Measurements from ENCODE around the gene POLR3G.

The POLR3G gene, protein sequence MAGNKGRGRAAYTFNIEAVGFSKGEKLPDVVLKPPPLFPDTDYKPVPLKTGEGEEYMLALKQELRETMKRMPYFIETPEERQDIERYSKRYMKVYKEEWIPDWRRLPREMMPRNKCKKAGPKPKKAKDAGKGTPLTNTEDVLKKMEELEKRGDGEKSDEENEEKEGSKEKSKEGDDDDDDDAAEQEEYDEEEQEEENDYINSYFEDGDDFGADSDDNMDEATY

DNA sequence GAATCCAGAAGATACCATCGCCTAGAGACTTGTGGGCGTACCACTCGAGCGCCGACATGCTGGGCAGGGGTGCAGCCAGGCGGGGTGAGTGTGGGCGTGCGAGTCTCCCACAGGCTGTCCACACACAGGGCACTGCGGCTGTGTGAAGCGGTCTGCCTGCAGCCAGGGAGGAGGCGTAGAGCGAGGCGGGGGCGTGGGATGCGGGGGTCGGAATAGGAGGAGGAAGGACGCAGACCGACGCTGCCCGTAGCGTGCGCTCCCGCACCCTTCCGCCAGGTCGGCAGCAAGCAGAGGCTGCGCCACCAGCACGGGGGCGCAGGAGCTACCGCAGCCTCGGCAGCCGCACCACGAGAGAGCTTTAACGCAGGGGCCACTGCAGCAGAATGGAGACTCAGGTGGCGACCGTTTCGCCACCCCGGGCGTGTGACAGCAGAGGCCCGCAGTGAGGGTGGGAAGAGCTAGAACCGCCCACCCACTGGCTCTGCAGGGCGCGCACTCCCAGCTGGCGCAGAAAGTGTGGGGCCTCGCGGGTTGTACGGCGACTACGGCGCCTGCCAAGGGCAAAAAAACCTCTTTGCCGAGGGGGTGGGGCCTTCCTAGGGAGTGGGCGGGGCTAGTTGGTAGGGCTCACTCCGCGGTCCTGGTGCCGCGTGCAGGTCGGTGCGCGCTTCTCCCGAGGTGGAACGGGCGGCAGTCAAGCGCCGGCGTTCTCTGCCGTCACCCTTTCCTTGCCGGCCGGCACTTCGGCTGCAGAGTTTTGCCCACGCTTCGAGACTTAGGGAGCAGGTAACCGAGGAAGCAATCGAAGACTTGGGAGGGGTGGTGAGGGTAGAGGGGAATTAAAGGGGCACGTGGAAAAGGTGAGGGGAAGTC is at the start of gene POLR3G, which contains the start of gene MBLAC2:
Gene POLR3G (plus strand): TSS at position 630 of the 873 bp plus-strand sequence. CDS start 10,704 bp downstream, outside the sequence.
Gene MBLAC2 (minus strand): TSS at position 537 of the 873 bp plus-strand sequence. CDS start 479 bp downstream, at position 58.
- DNase-seq (ENCODE audit: low read depth in 2 of 3, low spot score in 2 of 3) = peak; percentile 79 to 89 (median 84)

DNA sequence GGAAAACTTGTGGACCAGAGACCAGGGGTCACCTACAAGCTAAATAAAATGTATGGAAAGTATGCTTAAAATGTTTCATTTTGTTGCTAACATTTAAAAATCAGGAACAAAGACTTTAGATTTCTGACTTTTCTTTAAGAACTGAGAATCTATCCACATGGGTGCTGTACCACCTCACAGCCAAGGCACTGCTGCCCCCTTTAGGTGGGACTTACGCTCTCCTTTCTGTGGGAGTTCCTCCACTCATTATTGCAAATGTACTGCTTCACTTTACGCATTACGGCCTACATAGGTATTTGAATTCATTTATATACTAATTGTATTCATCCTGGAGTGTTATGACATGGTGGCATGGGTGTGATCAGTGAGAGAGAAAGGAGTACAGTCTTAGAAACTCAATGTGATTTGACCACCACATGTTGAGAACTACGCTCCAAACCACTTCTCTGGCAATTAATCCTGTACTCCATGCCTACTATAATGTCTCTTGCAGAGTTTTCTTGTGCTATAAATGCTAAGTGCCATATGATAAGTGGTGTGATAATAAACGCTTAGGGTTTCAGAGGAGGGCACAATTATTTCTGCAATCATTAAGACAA is 40.4 kb upstream of the POLR3G start:
- no peak for DNase-seq (ENCODE audit: low read depth in 2 of 3, low spot score in 2 of 3)

DNA sequence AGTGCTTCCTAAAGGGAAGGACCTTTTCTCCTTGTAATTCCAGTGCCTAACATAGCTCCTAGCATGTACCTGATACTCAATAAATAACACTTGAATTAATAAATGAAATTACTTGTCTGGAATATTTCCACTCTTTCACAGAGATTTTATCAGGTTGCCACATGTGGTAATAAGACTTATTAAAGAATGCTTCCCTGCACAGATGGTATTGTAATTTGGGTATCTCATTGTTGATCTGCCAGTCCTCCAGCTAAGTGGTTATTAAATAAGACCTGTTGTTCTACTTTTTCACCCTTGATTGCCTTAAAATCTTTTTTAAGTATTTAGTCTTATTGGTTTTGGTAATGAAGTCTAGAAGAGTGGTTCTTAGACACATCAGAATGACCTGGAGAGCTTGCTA is 37.0 kb upstream of the POLR3G start:
- no peak for DNase-seq (ENCODE audit: low read depth in 2 of 3, low spot score in 2 of 3)

DNA sequence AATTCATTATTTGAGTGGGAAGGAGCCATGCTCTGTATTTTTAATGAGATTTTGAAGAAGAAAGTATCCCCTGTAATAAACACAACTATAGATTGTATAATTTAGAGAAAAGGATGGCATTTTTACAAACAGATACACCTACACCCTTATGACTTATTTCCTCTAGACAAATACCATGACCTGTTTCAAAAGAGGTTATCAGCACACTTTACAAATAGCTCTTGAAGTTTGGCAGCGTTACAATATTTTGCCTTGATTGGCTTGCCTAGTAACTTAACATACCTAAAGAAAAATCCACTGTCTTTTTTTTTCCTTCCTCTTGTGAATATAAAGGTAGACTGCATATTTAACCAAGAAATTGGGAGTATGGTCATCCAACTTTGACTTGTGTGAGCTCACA is 36.6 kb upstream of the POLR3G start:
- DNase-seq (ENCODE audit: low read depth in 2 of 3, low spot score in 2 of 3) = no peak

DNA sequence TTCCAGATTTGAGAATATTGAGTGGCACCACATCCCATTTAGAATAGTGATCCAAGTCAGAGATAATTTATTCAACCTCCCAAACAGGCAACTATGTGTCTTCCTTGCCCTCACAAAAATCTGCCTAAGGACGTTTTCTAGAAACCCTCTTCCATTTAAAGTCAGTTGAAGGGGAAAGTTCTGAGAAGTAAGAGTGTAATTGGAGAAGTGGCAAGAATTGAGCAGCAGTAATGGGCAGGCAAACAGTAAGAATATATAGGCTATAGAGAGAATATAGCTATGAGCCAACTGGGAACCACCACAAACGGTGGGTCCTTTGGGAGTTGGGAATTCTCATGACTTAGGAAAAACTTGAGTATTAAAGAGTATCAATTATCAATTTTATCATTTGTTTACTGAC is 34.0 kb upstream of the POLR3G start:
- no peak for DNase-seq (ENCODE audit: low read depth in 2 of 3, low spot score in 2 of 3)

DNA sequence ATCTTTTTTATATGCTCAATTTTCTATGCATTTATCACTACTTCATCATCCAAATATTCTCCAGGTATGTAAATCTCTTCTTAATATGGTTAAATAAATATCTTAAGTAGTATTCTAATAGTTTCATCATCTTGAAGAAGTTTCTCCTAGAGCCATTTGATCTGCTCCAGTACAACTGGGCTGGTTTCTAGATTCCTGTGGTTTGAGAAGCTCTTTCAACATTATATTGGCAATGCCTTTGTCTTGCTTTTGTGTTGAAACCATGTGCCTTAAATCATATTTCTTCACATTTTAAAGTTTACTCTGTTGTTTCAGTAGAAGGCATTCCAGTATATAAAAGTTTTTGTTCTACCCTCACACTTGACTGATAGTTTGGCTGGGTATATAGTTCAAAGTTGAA is 27.7 kb upstream of the POLR3G start:
- no peak for DNase-seq (ENCODE audit: low read depth in 2 of 3, low spot score in 2 of 3)

DNA sequence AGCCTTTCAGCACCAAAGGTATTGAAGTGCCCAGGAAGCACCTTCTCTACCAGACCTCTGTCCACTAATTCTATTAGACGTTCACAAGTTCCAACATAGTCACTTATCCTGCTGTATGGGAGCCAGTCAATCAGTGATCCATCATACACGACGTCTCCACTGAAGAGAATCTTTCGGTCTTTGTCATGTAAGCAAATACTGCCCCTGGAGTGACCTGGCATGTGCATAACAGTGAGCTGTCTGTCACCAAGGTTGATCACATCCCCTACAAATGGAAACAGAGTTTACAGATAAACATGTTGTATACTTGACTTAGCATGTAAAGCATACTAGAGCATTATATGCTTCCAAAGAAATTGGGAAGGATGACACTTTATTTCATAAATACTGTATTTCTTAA is 13.4 kb upstream of the POLR3G start:
- DNase-seq (ENCODE audit: low read depth in 2 of 3, low spot score in 2 of 3) = no peak

DNA sequence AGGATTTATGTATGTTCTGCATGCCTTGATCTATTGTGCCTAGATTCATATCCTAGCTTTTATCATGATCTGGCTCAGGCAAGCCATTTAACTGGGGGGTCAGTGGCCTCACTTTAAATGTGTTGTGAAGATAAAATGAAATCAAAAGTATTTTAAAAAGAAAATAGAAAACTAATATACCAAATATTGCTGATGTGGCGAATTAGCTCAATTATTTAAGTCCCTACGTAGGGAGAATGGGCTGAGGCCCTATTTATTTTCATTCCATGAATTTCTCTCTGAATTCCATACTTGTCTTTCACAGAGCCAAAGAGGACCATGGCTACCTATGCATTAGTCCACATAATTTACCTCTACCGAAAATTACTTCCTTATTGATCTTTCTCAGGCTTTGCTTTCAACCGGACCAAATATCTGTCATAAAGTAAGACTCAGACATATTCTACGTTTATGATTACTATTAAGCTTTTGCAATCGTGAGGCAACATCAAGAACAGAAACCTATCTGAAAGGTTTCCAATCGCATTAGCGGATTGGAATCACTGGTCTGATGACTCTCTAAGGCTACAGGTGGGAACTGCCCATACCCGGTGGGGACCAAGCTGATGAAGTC is 1.8 kb upstream of the POLR3G start:
- no peak for DNase-seq (ENCODE audit: low read depth in 2 of 3, low spot score in 2 of 3)

DNA sequence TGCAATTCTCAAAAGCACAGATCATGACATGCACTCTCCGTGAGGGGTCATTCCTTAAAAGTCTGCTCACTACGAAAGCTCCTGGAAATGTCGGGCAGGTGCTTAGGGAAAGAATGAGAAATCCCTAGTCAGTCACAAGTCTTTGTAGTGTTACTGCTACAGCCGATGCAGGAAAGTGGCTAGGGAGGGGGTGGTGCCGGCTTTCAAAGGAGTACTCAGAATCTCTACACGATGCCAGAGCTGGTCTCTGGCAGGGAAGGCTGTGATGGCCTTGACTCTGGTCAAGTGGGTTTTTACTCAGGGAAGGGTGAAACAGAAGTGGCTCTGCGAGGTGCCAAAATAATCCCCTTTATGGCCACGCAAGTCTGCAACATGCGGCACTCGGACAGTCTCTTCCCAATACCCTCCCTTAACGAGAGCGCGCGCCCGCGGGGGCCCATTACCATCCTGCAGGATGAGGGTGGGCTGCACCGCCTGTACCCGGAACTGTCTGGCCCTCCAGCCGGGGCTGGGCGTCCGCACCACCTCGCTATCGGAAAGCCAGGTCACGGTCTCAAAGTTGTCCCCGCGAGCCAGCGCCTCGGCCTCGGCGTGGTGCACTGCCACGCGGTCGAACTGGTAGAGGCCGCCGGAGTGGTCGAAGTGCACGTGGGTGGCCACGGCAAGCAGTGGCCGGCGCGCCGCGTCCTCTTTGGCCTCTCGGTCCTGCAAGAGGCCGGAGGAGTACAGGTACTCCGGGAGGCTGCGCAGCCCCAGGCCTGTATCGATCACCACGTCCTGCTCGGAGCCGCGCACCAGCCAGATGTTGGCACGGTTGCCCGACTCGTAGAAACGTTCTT is 1.0 kb upstream of the POLR3G start:
- peak in 2 of 3 experiments; percentile 14 to 23 for DNase-seq (ENCODE audit: low read depth in 2 of 3, low spot score in 2 of 3)

DNA sequence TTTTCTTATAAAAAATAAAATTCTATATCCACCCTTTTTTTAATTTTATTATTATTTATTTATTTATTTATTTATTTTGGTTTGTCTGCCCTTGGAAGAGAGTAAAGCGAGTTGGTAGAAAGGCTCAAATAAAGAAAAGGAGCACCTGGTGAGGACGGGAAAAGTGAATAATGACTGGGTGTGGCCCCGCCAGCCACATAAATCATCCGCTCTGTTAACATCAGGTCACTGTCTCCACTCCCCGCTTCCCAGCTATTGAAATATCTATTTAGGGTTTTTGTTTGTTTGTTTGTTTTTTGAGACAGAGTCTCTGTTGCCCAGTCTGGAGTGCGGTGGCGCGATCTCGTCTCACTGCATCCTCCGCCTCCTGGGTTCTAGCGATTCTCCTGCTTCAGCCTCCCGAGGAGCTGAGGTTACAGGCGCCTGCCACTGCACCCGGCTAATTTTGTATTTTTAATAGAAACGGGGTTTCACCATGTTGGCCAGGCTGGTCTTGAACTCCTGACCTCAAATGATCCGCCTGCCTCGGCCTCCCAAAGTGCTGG is 844 bp downstream of the POLR3G start:
- no peak for DNase-seq (ENCODE audit: low read depth in 2 of 3, low spot score in 2 of 3)

DNA sequence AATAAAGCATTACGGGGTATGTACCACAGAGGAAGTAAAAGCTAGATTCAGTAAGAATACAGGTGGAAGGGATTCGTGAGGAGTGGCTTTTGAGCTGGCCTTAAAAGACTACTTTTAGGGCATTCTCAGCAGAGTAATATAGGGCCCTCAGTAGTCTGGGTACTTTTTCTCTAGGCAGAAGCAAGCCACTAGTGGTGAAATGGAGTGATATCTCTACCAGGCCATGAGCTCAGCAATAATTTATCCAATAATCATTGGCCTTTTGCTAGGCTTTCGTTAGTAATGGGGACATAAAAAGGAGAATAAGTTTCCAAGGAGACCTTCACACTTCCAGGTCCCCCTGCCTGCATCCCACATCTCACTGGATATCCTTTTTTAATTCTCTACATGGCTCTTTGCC is 1.7 kb downstream of the POLR3G start:
- DNase-seq (ENCODE audit: low read depth in 2 of 3, low spot score in 2 of 3) = no peak

DNA sequence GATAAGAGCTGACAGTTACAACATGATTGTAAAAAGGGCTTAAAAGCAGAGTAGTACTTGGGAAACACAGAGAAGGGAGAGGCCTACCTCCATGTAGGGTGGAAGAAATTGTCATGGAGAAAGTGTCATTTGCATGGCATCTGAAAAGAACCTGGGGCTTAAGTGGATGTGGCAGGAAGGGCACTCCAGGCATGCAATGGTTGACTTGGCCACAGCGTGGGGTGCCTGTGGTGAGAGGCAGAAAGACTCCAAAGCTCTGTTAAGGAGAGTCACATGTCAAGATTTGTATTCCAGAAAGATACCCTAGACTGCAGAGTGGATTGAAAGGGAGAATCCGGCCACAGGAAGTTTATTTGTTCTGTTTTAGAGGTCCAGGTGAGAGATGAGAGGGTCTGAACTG is 2.4 kb downstream of the POLR3G start:
- no peak for DNase-seq (ENCODE audit: low read depth in 2 of 3, low spot score in 2 of 3)

DNA sequence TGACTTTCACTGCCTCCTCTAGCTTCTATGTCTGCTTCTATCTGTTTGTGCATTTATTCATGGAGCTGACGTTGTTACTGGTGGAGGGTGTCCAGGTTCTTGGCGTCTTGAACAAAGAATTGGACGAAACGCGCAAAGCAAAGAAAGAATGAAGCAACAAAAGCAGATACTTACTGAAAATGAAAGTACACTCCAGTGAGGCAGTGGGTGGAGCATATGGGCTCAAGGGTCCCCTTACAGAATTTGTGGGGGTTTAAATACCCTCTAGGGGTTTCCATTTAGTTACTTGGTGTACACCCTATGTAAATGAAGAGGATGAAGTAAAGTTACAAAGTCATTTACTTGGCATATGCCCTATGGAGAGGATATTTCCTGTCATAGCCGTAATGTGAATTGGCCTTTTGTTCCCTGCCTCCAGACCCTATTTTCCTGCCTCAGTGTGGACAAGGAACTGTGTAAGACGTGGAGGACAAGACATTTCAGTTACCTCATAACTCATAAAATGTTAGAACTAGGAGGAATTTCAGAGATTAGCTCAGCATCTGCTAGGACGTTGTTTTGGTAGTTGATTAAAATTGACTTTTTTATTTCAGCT is 3.1 kb downstream of the POLR3G start:
- no peak for DNase-seq (ENCODE audit: low read depth in 2 of 3, low spot score in 2 of 3)

DNA sequence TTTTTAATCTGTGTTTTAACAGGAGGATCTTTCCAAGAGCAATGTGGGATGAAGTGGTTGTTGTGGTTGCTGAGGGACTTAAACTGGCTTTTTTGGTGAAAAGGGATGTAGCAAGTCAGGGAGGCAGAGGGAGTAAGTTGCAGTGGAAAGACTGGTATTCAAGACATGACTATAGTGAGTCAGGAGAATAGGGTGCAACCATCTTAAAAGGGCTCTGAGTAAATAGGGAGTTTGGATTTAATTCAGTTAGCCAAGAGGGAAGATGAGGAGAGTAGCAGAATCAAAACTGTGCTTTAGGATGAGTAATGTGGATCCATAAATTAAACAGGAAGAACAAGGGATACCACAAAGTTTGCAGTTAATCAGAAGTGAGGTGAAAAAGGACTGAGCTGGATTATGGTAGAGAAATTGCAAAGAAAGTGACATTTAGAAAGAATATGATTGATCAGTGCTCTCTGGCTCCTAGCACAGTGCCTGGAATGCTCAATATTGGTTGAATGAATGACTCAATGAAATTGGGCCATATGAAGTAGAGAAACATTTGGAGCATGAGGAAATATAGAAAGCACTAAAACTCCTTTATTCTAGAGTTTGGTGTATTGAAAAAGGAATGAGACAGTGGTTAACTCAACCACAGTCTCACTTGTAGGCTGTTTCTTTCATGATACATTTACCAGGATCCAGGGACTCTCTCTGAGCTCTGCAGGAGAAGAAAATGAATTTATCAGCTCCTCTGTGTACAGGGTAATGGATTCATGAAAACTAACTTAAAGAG is 5.1 kb downstream of the POLR3G start:
- DNase-seq (ENCODE audit: low read depth in 2 of 3, low spot score in 2 of 3) = no peak

DNA sequence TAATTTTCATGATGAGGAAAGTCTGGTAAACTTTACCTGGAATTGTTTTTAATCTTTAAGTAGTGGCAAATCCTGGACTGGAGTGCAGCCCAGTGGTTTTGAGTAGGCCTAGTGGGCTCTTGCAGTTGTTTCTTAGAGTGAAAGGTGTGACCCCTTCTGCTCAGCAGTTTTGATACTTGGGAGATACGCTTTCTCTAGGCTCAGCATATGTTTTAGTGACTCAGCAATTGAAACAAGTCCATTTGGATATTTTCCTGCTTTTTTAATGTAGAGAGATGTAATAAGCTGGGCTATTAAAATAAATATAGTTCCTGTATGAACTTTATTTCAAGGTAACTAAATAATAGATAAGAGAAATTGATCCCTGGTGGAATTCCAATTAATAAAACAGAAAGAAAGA is 6.0 kb downstream of the POLR3G start:
- no peak for DNase-seq (ENCODE audit: low read depth in 2 of 3, low spot score in 2 of 3)

DNA sequence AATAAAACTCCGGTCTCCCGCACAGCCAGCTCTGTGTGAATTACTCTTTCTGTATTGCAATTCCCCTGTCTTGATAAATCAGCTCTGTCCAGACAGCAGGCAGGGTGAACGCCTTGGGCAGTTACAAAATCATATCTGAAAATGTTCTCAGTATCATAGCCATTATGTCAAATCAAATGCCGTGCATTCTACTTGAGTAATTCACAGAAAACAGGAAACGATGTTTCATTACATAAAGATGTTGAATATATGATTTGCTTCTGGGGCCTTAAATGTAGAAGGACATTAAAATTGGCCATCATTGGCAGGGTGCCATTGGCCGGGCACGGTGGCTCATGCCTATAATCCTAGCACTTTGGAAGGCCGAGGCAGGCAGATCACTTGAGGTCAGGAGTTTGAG is 8.5 kb downstream of the POLR3G start:
- no peak for DNase-seq (ENCODE audit: low read depth in 2 of 3, low spot score in 2 of 3)

DNA sequence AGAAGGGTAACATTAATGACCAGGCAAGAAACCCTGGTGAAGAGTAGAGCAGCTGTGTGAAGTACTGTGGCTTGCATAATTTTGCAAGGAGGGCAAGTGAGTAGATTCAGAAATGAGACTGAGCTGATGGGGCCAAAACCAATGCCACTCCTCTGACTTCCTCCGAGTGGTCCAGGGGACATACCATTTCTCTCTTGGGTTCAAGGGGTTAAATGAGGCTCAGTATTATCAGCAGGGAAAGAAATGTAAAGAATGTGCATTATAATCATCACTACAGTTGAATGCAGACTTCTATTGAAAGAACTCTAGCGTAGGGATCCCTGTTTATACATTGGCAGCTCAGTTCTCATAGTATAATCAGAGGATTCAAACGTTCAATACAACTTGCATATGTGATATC is 9.9 kb downstream of the POLR3G start:
- no peak for DNase-seq (ENCODE audit: low read depth in 2 of 3, low spot score in 2 of 3)

DNA sequence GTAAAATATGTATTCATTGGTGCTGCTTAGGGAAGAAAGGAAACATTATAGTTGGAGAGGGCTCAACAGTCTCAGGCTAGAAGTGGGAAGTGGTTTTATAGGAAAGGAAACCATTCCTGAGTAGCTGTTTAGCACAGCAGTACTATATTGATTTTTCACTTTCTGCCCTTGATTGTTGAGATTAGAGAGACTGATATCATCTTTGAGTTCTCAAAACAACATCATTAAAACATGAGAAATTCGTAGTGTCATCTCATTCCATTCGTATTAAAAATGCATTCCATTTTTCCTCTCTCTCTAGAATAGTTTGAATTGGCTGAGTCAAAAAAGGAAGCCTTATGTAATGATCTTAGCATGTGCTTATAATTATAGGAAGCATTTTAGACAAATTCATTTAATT is 14.1 kb downstream of the POLR3G start:
- DNase-seq (ENCODE audit: low read depth in 2 of 3, low spot score in 2 of 3) = no peak

DNA sequence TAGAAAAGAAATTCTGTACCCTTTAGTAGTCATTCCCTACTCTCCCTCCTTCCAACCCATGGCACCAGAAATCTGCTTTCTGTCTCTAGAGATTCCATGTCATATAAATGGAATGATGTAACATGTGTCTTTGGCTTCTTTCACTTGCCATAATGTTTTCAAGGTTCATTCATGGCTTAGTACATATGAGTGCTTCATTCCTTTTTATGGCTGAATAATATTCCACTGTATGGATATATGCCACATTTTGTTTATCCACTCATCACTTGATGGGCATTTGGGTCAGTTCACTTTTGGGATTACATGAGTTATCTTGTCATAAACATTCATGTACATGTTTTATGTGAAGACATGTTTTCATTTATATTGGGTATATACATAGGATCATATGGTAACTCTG is 19.4 kb downstream of the POLR3G start:
- no peak for DNase-seq (ENCODE audit: low read depth in 2 of 3, low spot score in 2 of 3)

Data from activated CD8-positive, alpha-beta memory T cell treated with anti-CD3 and anti-CD28 coated beads for 48 hours (primary cell).